Measurements from ENCODE around the gene TRAK1.

The TRAK1 gene

GRCh38 chr3:42247576-42248027 lies 156.4 kb downstream of the TRAK1 start:
- DNase-seq (ENCODE audit: low spot score), result peak; percentile 53

GRCh38 chr3:42250761-42251160 lies 159.6 kb downstream of the TRAK1 start:
- no peak for DNase-seq (ENCODE audit: low spot score)

- DNase-seq (ENCODE audit: low spot score), result no peak
Observed at GRCh38 chr3:42254566-42254965, 163.4 kb downstream of the TRAK1 start.

- DNase-seq (ENCODE audit: low spot score), result no peak
Observed at GRCh38 chr3:42256135-42256819, 165.1 kb downstream of the TRAK1 start.

- DNase-seq (ENCODE audit: low spot score), result no peak
Observed at GRCh38 chr3:42257007-42257406, 165.8 kb downstream of the TRAK1 start.

GRCh38 chr3:42262525-42262924 lies 171.4 kb downstream of the TRAK1 start:
- no peak for DNase-seq (ENCODE audit: low spot score)

GRCh38 chr3:42263354-42264346 lies 172.5 kb downstream of the TRAK1 start:
- no peak for DNase-seq (ENCODE audit: low spot score)

GRCh38 chr3:42264399-42265058 lies 173.4 kb downstream of the TRAK1 start:
- DNase-seq (ENCODE audit: low spot score), result no peak

GRCh38 chr3:42265059-42265991 lies 174.2 kb downstream of the TRAK1 start:
- DNase-seq (ENCODE audit: low spot score), result no peak

- no peak for DNase-seq (ENCODE audit: low spot score)
Observed at GRCh38 chr3:42266085-42266484, 174.9 kb downstream of the TRAK1 start, which contains the start of gene CCK. CCK (minus strand) TSS chr3:42266185; CDS start chr3:42263630, 2,555 bp downstream.

GRCh38 chr3:42267878-42268277 lies 176.7 kb downstream of the TRAK1 start:
- DNase-seq (ENCODE audit: low spot score), result no peak

GRCh38 chr3:42269647-42270046 lies 178.5 kb downstream of the TRAK1 start:
- DNase-seq (ENCODE audit: low spot score), result no peak

- no peak for DNase-seq (ENCODE audit: low spot score)
Observed at GRCh38 chr3:42270561-42270960, 179.4 kb downstream of the TRAK1 start.

GRCh38 chr3:42271786-42272185 lies 180.6 kb downstream of the TRAK1 start:
- DNase-seq (ENCODE audit: low spot score), result no peak

- peak; percentile 4 for DNase-seq (ENCODE audit: low spot score)
Observed at GRCh38 chr3:42273361-42273760, 182.2 kb downstream of the TRAK1 start.

GRCh38 chr3:42274266-42274665 lies 183.1 kb downstream of the TRAK1 start:
- no peak for DNase-seq (ENCODE audit: low spot score)

- no peak for DNase-seq (ENCODE audit: low spot score)
Observed at GRCh38 chr3:42275217-42275616, 184.1 kb downstream of the TRAK1 start.

Data from globus pallidus (tissue), 1 donor.